IPS-18a (cell line): ENCODE measurements around the gene MAB21L1.

Source experiments
- H3K27ac ChIP-seq: one replicate; pipeline ENCODE4 v1.5.1; 2013; ENCODE audit warnings: low read length
- H3K27me3 ChIP-seq: one replicate; pipeline ENCODE4 v1.6.1; 2013; ENCODE audit warnings: mild to moderate bottlenecking, low read length; ENCODE audit not compliant: control insufficient read depth, insufficient read depth
- H3K36me3 ChIP-seq: one replicate; pipeline ENCODE4 v1.6.1; 2013; ENCODE audit warnings: low read depth, low read length; ENCODE audit not compliant: control insufficient read depth
- H3K4me1 ChIP-seq: one replicate; pipeline ENCODE4 v1.6.1; 2013; ENCODE audit warnings: low read depth, low read length; ENCODE audit not compliant: control insufficient read depth
- H3K4me3 ChIP-seq: one replicate; pipeline ENCODE4 v1.5.1; 2013; ENCODE audit warnings: low read length
- H3K9ac ChIP-seq: one replicate; pipeline ENCODE4 v1.6.1; 2013; ENCODE audit warnings: mild to moderate bottlenecking, low read length, moderate library complexity
- H3K9me3 ChIP-seq: one replicate; pipeline ENCODE4 v1.6.1; 2013; ENCODE audit warnings: low read depth, low read length; ENCODE audit not compliant: control insufficient read depth

The MAB21L1 gene

DNA sequence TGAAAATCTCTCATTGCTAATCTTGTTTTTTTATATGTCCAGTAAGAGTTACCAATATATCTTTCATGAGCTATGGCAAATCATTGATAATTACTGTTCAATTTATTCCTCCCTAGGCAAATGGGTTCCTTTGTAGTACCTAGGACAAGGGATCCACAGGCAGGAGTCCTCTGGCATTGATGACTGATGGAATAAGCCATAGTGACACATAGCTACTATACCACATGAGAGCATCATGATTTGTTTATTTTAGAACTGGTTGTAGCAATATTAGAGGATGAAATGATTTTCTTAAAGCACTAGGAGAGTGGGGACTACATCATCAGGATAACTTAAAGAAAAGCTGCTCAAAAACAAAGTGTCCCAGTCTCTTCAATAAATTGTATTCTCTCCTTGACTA is 21.7 kb upstream of the MAB21L1 start:
- H3K36me3 ChIP-seq, result no peaks in the 10 kb centered on the region
- H3K27me3 ChIP-seq, result no peaks in the 10 kb centered on the region
- H3K27ac ChIP-seq, result no peak overlapping the region
- H3K4me1 ChIP-seq, result no peaks in the 10 kb centered on the region
- H3K9ac ChIP-seq, result no peak overlapping the region
- H3K4me3 ChIP-seq, result no peak overlapping the region
- H3K9me3 ChIP-seq, result no peaks in the 10 kb centered on the region

DNA sequence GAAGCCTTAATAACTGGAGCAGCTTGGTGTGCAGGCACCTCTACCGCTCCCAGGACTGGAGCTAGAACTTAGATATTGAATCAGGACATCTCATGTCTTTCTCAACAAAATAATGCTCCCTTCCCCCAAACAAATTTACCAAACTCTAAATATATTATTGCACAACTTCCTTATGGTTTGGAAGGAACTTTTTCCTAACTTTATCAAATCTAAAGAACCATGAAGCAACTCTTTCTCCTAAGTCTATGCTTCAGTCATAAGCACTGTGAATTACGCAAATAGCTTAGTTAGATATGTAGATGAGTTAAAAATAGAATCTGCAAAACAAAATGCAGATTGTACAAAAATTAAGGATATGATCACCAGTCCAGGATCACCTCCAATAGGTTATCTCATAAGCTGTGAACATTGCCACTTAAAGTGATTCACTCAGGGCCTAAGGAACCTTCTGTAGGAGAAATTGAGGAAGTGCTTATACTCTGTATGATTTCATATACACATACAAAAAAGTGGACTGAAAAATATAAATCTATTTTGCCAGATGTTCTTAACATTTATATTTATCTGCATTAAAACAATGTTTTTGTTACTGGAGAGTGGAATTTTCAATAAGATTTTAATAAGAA is 20.4 kb upstream of the MAB21L1 start:
- no peak overlapping the region for H3K9ac ChIP-seq
- no peaks in the 10 kb centered on the region for H3K36me3 ChIP-seq
- no peaks in the 10 kb centered on the region for H3K27me3 ChIP-seq
- no peaks in the 10 kb centered on the region for H3K4me1 ChIP-seq
- no peaks in the 10 kb centered on the region for H3K9me3 ChIP-seq
- no peak overlapping the region for H3K4me3 ChIP-seq
- H3K27ac ChIP-seq, result no peak overlapping the region

DNA sequence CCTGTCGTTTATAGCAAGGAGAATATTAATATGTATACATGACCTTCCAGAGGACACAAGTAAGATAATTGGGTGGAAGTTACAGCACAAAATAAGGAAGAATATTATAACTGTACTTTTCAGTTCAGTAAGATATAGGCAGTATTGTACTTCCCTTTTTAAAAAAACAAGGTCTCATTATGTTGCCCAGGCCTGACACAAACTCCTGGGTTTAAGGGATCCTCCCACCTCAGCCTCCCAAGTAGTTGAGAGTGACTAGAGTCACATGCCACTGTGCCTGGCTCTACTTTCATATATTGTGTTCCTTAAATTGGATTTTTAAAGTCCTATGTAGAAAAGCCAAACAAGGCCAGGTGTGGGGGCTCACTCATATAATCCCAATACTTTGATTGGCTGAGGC is 19.5 kb upstream of the MAB21L1 start:
- Histone ChIP-seq H3K9ac (no peak overlapping the region), H3K4me1 (no peaks in the 10 kb centered on the region), H3K9me3 (no peaks in the 10 kb centered on the region), H3K36me3 (no peaks in the 10 kb centered on the region), H3K27me3 (no peaks in the 10 kb centered on the region), H3K4me3 (no peak overlapping the region), H3K27ac (no peak overlapping the region)

DNA sequence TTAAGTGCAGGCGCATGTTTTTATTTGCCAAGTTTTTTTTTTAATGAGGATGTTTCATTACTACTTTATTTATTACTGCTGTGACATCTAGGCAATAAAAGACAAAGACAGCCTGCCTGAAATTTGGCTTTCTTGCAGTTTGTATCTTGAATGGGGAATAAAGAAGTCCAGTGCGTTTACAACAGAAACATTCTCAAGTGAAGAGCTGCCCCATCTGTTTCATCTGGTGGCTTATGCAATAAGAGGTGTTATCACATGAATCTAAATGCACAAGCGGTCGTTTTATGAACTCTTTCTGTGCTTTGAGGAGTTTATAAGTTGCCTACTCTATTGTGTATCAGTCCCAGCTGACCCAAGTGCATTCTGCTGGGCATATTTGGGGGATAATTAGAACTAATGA is 12.6 kb upstream of the MAB21L1 start:
- H3K4me1 ChIP-seq, result no peaks in the 10 kb centered on the region
- no peaks in the 10 kb centered on the region for H3K27me3 ChIP-seq
- no peaks in the 10 kb centered on the region for H3K36me3 ChIP-seq
- H3K4me3 ChIP-seq, result no peak overlapping the region
- no peak overlapping the region for H3K9ac ChIP-seq
- no peaks in the 10 kb centered on the region for H3K9me3 ChIP-seq
- H3K27ac ChIP-seq, result no peak overlapping the region

- Histone ChIP-seq H3K4me1 (no peaks in the 10 kb centered on the region), H3K4me3 (no peak overlapping the region), H3K27me3 (peaks cover 5% of the 10 kb centered on the region), H3K9ac (no peak overlapping the region), H3K36me3 (no peaks in the 10 kb centered on the region), H3K9me3 (no peaks in the 10 kb centered on the region), H3K27ac (no peak overlapping the region)
These were observed 8.9 kb upstream of the MAB21L1 start for GRCh38 chr13:35485424-35485823.

- Histone ChIP-seq H3K4me3 (no peak overlapping the region), H3K27me3 (peaks cover 16% of the 10 kb centered on the region), H3K9me3 (no peaks in the 10 kb centered on the region), H3K27ac (no peak overlapping the region), H3K9ac (no peak overlapping the region), H3K4me1 (peaks cover 4% of the 10 kb centered on the region), H3K36me3 (no peaks in the 10 kb centered on the region)
These were observed 7.9 kb upstream of the MAB21L1 start for GRCh38 chr13:35484384-35484783.

DNA sequence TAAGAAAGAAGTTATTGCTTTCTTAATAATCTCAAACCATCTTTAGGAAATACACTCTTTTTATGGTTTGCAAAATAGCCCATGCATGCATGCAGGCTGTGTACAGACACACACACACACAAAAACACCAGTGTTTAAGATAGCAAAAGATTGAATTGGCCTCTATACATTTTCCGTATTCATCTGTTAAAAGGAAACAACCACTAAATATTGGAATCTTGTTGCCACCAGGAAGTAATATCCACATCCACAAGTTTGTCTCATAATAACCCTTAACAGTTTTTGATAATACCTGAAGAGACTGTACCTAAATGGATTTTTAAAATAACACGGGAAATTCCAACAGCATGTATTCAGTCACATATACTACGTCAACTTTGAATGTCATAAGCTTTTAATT is 7.3 kb upstream of the MAB21L1 start:
- Histone ChIP-seq H3K9ac (no peak overlapping the region), H3K4me3 (no peak overlapping the region), H3K27ac (no peak overlapping the region), H3K36me3 (no peaks in the 10 kb centered on the region), H3K4me1 (peaks cover 9% of the 10 kb centered on the region), H3K27me3 (peaks cover 22% of the 10 kb centered on the region), H3K9me3 (no peaks in the 10 kb centered on the region)

DNA sequence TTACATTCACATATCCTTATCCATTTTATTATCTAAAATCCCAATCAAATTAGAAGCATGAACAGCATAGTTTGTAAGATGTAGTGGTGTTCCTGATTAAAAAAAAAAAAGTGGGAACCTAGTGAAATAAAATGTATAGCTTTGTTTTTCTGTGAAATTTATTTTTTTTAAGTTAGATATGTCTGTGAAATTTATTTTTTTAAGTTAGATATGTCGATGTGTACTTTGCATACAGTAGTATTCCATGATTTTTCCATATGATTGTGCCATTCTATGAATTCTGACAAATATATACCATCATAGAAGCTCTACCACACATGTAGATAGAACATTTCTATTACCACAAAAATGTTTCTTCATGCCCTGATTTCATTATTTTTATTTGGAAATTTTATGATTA is 6.0 kb upstream of the MAB21L1 start:
- H3K4me1 ChIP-seq, result peaks cover 12% of the 10 kb centered on the region
- H3K9ac ChIP-seq, result no peak overlapping the region
- peaks cover 34% of the 10 kb centered on the region for H3K27me3 ChIP-seq
- no peak overlapping the region for H3K4me3 ChIP-seq
- H3K9me3 ChIP-seq, result no peaks in the 10 kb centered on the region
- no peak overlapping the region for H3K27ac ChIP-seq
- H3K36me3 ChIP-seq, result no peaks in the 10 kb centered on the region

DNA sequence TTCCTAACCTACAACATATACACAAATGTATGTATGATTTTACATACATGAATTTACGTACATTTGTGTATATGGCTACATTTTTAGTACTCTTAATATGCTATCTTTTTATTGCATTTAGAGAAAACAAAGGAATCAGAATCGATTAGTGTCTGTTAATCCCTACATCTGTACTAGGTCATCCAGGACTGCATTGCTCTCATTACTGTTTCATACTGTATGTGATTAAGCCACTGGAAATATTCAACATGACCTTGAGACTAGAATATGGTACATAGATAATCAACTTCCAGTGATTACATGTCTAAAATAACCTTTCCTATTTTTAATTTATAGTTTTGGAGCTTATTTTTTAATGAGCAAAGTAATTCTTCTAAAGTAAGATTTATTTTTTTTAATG is 5.3 kb upstream of the MAB21L1 start:
- H3K27me3 ChIP-seq, result peaks cover 42% of the 10 kb centered on the region
- no peaks in the 10 kb centered on the region for H3K36me3 ChIP-seq
- H3K4me1 ChIP-seq, result peaks cover 14% of the 10 kb centered on the region
- H3K27ac ChIP-seq, result no peak overlapping the region
- H3K9ac ChIP-seq, result no peak overlapping the region
- H3K9me3 ChIP-seq, result no peaks in the 10 kb centered on the region
- no peak overlapping the region for H3K4me3 ChIP-seq

DNA sequence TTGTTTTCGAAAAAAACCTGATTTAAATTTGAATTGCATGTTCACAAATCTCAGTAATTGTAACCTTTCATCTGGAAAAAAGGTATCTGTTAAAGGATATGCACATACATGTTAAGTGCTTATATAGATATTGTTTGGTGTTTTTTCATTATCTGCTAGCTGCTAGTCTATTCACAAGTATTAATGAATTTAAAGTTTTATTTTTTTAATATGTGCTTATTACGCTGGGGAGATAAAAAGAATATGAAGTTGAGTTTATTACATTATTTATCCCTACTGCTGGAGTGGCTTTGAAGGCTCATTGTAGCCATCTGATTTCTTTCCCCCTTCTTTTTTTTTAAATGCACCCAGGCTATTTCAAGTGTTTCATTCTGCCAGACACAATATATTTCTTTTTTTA is 3.9 kb upstream of the MAB21L1 start:
- Histone ChIP-seq H3K9ac (no peak overlapping the region), H3K27me3 (peaks cover 56% of the 10 kb centered on the region), H3K36me3 (no peaks in the 10 kb centered on the region), H3K9me3 (no peaks in the 10 kb centered on the region), H3K4me1 (peaks cover 22% of the 10 kb centered on the region), H3K4me3 (no peak overlapping the region), H3K27ac (no peak overlapping the region)

DNA sequence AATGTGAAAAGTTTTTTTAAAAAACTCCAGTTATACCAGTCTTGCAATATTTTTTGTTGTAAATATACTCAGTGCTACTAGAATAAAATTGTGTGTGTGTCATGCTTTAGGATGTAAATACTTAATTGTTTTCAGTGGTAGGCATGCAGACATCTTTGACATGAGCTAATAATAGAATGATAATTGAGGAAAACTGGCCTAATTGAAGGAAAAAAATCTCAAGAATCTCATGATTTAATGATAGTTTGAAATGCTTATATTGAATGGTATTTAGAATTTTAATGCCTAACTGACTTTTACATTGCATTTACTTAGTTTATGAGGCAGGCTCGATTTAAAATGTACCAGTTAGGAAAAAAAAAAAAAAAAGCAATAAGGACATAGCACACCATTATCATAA is 3.2 kb upstream of the MAB21L1 start:
- Histone ChIP-seq H3K27ac (no peak overlapping the region), H3K4me3 (peak overlapping the region; percentile 49), H3K27me3 (peaks cover 63% of the 10 kb centered on the region), H3K9me3 (no peaks in the 10 kb centered on the region), H3K9ac (no peak overlapping the region), H3K4me1 (peaks cover 26% of the 10 kb centered on the region), H3K36me3 (no peaks in the 10 kb centered on the region)

GRCh38 chr13:35479038-35479492 is 2.6 kb upstream of the MAB21L1 start:
- no peaks in the 10 kb centered on the region for H3K9me3 ChIP-seq
- no peak overlapping the region for H3K27ac ChIP-seq
- no peaks in the 10 kb centered on the region for H3K36me3 ChIP-seq
- H3K4me3 ChIP-seq, result peak overlapping the region; percentile 49
- peaks cover 30% of the 10 kb centered on the region for H3K4me1 ChIP-seq
- H3K9ac ChIP-seq, result no peak overlapping the region
- H3K27me3 ChIP-seq, result peaks cover 69% of the 10 kb centered on the region
